Measurements from ENCODE around the gene MALT1. TPM values are rescaled to one million over a fixed set of nuclear protein-coding genes. Genes with fewer than 3 reads are reported as not detected.

MALT1 gene
- total and polyA plus RNA-seq, 7 donors = 3.2 to 11.2 (median 8.8) TPM

- no peak for ATAC-seq
- H3K36me3 ChIP-seq (ENCODE audit: insufficient read depth in 1 of 2, low read depth in 1 of 2) = peaks cover 0 to 63% of the 10 kb centered on the region in 2 donors
- no peaks in the 10 kb centered on the region for H3K4me1 ChIP-seq
- no peak for TF ChIP-seq CTCF (IDR thresholded peaks at IDR 0.05)
- no peak overlapping the region for H3K4me3 ChIP-seq
- H3K27ac ChIP-seq = no peak overlapping the region
- H3K9me3 ChIP-seq = no peaks in the 10 kb centered on the region
- no peaks in the 10 kb centered on the region for H3K27me3 ChIP-seq (ENCODE audit: insufficient read depth in 3 of 3, low read length in 2 of 3)
- no peak for DNase-seq
- intact Hi-C loops (cut with DNase I) = no loop called here
Observed at GRCh38 chr18:58712930-58713329, 41.7 kb downstream of the MALT1 start.

- no peaks in the 10 kb centered on the region for H3K4me1 ChIP-seq
- no peaks in the 10 kb centered on the region for H3K9me3 ChIP-seq
- no peak for DNase-seq
- H3K27me3 ChIP-seq (ENCODE audit: insufficient read depth in 3 of 3, low read length in 2 of 3) = no peaks in the 10 kb centered on the region
- H3K27ac ChIP-seq = no peak overlapping the region
- 87 to 93% (median 89%) methylated on average over 3 of the region's 3 CpGs for WGBS, 3 donors
- intact Hi-C loops (cut with DNase I) = no loop called here
- no peak overlapping the region for H3K4me3 ChIP-seq
- peaks cover 0 to 65% of the 10 kb centered on the region in 2 donors for H3K36me3 ChIP-seq (ENCODE audit: insufficient read depth in 1 of 2, low read depth in 1 of 2)
- no peak for ATAC-seq
- TF ChIP-seq CTCF (IDR thresholded peaks at IDR 0.05) = no peak
Observed at GRCh38 chr18:58714259-58714658, 43.0 kb downstream of the MALT1 start.

DNA sequence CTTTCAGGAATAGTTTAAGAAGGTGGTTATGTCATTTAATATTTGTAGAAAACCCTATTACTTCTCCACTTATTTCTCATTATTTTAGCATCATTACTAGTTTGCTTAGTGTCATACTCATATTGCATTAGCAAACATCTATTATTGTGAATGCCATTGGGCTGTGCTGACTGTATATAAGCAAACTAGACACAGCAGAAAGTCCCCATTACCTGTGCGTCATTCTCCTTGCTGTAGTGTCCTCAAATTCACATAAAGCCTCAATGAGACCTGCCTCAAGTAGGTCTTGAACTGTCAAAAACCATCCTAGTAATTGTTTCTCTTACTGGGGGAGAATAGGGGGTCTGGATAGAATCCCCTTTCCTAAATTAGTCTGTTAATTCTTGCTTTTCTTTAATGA, 43.6 kb downstream of the MALT1 start:
- 97 to 100% (median 99%) methylated on average over 1 of the region's 1 CpG for WGBS, 3 donors
- Histone ChIP-seq H3K27ac (no peak overlapping the region), H3K27me3 (ENCODE audit: insufficient read depth in 3 of 3, low read length in 2 of 3) (no peaks in the 10 kb centered on the region), H3K4me3 (no peak overlapping the region), H3K9me3 (no peaks in the 10 kb centered on the region), H3K36me3 (ENCODE audit: insufficient read depth in 1 of 2, low read depth in 1 of 2) (peaks cover 0 to 59% of the 10 kb centered on the region in 2 donors), H3K4me1 (no peaks in the 10 kb centered on the region)
- TF ChIP-seq CTCF (IDR thresholded peaks at IDR 0.05) = no peak
- ATAC-seq (no peak), DNase-seq (no peak)
- intact Hi-C loops (cut with DNase I) = no loop called here

DNA sequence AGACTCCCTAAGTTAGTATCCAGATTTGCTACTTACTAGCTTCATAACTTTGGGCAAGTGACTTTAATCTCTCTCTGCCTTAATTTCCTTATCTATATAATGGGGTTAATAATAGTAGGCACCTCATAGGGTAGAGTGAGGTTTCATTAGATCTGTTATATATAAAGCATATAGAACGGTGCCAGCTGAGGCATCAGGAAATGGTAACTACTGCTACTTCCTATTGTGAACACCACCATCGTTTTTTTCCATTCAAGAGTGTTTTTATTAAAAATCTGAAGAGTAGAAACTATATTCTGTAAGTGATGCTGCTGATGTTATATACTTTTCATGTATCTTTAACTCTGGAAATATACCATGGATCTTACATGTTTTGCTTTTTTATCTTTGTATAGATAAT, 44.3 kb downstream of the MALT1 start:
- Histone ChIP-seq H3K27ac (no peak overlapping the region), H3K4me1 (no peaks in the 10 kb centered on the region), H3K36me3 (ENCODE audit: insufficient read depth in 1 of 2, low read depth in 1 of 2) (peaks cover 0 to 56% of the 10 kb centered on the region in 2 donors), H3K9me3 (no peaks in the 10 kb centered on the region), H3K27me3 (ENCODE audit: insufficient read depth in 3 of 3, low read length in 2 of 3) (no peaks in the 10 kb centered on the region), H3K4me3 (no peak overlapping the region)
- WGBS, 3 donors = 67 to 75% (median 71%) methylated on average over 2 of the region's 2 CpGs
- intact Hi-C loops (cut with DNase I) = no loop called here
- DNase-seq (no peak), ATAC-seq (no peak)
- TF ChIP-seq CTCF (IDR thresholded peaks at IDR 0.05) = no peak

- DNase-seq (no peak), ATAC-seq (no peak)
- WGBS, 3 donors = 85 to 90% (median 88%) methylated on average over 4 of the region's 4 CpGs
- H3K9me3 ChIP-seq = no peaks in the 10 kb centered on the region
- no peaks in the 10 kb centered on the region for H3K4me1 ChIP-seq
- H3K27ac ChIP-seq = no peak overlapping the region
- peaks cover 0 to 50% of the 10 kb centered on the region in 2 donors for H3K36me3 ChIP-seq (ENCODE audit: insufficient read depth in 1 of 2, low read depth in 1 of 2)
- no peak overlapping the region for H3K4me3 ChIP-seq
- intact Hi-C loops (cut with DNase I) = no loop called here
- TF ChIP-seq CTCF (IDR thresholded peaks at IDR 0.05) = no peak
- no peaks in the 10 kb centered on the region for H3K27me3 ChIP-seq (ENCODE audit: insufficient read depth in 3 of 3, low read length in 2 of 3)
Observed at GRCh38 chr18:58716060-58716756, 44.9 kb downstream of the MALT1 start.
